A172 (cell line): ENCODE measurements around the gene PCNX1. TPM values are rescaled to one million over a fixed set of nuclear protein-coding genes. Genes with fewer than 3 reads are reported as not detected.

Experiments used
- DNase-seq: peaks from one replicate; pipeline ENCODE4 v3.0.0-alpha.2; 2015; ENCODE audit warnings: low spot score
- total RNA-seq: library from RNA; depleted of rRNA; stranded (reverse); fragments of >200 nt; shearing (Covaris generic); gene quantifications from 2 replicates; pipeline ENCODE4 v1.2.3, GENCODE V29; 2014

The PCNX1 gene
- total RNA-seq, 1 experiment from 2014 or later = 11.8 TPM

DNA sequence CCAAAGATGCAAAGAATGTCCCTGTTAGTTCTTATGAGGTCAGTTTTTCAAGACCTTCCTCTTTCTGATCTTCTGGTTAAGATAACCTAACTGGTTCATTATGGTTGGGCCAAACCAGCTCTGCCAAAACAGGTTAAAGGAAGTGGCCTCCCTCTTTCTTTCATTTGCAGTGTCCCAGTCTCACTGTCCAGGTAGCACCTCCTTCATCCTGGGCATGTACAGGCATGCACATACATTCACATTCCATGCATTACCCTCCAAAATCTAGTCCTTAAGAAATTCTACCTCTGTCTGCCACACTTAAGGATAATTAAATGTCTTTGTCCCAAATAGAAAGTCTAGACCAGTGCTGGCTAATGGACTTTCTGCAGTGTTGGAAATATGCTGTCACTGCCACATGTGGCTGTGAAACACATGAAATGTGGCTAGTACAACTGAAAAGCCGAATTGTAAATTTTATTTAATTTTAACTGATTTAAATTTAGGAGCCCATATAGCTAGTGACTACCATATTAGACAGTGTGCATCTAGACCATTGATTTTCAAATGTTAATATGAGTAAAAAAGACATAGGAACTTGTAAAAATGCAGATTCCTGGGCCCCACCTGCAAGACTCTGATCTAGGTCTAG is 169.3 kb downstream of the PCNX1 start:
- no peak for DNase-seq

DNA sequence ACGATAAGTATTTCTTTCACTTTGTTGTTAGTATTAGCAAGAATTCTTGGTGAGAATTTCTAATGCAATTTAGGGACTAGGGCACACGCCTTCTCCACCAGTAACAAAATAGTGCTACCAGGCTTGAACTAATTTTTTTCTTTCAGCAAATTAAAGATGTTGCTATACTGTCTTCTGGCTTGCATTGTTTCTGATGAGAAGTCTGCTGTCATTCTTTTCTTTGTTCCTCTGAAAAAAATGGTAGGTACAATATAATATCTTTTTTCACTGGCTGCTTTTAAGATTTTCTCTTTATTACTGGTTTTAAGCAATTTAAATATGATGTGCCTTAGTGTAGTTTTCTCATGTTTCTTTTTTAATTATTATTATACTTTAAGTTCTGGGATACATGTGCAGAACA is 171.2 kb downstream of the PCNX1 start:
- DNase-seq = no peak

DNA sequence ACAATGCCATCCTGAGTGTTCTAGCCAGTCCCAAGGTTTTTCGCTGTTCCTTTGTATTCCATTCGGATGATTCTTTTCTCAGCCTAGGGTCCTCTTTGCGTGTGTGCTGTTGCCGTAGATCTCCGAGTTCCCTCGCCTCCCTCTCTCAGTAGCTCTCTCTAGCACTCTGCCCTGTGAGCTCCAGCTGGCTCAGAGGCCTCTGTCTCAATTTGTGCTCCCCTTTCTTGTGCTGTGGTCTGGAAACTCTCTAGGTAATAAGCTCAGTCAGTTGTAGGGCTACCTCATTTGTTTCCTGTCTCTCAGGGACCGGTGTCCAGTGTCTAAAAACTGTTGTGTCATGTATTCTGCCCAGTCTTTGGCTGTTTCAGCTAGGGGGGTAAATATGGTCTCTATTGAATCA is 179.3 kb downstream of the PCNX1 start:
- no peak for DNase-seq

DNA sequence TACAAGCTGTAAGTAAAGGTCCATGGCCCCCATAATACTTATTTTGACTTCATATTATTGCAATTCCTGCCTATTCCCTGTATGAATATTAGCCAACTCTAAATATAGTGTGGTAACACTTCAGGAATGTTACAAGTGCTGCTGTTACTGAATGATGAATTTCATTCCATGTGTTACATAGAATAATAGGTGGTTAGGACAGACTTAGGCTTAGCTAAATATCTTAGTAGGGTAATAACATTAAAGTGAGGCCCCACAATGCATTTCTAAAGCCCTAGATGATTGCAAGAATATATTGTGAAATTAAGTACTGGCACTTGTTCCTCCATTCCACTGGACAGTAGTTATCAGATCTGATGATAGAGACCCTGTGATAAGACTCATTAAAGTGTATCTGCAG is 182.7 kb downstream of the PCNX1 start:
- no peak for DNase-seq

- no peak for DNase-seq
Measured at GRCh38 chr14:71094722-71095121, 187.5 kb downstream of the PCNX1 start.

DNA sequence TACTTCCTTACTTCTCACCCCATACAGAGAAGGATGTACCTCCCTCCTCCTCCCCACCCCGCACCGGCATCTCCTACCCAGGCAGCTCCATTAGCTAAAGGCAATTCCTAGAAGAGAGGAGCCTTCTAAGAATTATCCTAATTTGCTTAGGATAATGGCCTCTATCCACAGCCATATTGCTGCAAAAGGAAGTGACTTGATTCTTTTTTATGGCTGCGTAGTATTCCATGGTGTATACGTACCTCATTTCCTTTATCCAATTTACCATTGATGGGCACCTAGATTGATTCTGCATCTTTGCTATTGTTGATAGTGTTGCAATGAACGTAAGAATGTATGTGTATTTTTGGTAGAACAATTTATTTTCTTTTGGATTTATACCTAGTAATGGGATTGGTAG is 189.7 kb downstream of the PCNX1 start:
- no peak for DNase-seq

DNA sequence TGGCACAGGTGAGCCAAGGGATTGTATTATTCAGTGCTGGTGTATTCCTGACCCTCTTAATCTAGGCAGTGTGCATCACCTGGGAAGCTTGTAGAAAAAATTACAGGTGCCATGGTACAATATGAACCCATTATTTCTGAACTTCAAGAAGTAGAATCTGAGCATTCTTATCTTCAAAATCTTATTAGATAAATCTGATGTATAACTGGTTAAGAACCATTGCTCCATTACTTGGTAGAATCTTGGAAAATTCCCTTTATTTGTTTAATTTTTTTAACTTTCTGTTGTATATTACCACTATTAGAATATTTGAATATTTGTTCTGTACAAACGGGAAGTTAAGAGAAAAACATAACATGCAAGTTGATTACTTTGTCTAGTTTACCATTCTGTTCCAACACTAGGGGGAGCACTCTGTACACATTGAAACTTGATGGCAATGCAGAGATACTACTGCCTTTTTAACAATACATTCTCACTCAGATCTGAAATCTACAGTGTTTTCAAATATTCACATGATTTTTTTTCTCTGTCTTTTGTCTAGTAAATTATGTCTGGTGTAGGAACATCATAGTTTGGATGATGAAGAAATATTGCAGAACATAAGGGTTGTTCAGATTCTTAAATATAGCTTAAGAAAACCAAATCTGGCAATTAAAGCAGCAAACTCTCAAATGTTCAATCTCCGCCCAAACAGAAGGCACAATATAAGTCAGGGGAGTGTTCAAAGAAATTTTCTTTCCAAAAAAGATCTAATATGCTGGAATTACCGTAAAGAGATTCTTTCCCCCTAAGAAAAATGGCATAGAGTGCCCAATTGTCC is 196.6 kb downstream of the PCNX1 start:
- DNase-seq = peak; percentile 43

DNA sequence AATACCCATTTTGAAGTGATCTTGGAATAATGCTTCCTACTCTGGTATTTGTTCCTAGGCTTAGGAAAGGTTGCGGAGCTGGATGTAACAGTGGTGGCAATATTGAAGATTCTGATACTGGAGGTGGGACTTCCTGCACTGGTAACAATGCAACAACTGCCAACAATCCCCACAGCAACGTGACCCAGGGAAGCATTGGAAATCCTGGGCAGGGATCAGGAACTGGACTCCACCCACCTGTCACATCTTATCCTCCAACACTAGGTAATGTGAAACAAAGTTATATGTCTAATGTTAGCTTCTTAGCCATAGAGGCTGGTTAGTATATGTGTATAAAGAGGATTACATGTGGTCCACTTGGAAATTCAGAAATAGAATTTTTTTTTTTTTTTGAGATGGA is 197.9 kb downstream of the PCNX1 start:
- no peak for DNase-seq

DNA sequence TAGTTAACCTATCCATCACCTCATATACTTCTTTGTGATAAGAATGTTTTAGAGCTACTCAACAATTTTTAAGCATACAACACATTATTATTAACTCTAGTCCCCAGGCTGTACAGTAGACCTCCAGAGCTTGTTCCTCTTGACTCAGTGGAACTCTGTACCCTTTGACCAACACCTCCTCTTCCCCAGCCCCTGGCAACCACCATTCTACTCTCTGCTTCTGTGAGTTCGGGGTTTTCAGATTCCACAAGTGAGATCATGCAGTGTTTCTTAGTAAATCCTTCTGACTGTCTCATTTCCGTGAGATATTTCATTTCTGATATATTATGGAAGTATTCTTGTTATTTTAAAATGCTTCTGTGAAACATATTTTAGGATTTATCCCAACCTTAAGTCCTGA is 200.7 kb downstream of the PCNX1 start:
- no peak for DNase-seq

DNA sequence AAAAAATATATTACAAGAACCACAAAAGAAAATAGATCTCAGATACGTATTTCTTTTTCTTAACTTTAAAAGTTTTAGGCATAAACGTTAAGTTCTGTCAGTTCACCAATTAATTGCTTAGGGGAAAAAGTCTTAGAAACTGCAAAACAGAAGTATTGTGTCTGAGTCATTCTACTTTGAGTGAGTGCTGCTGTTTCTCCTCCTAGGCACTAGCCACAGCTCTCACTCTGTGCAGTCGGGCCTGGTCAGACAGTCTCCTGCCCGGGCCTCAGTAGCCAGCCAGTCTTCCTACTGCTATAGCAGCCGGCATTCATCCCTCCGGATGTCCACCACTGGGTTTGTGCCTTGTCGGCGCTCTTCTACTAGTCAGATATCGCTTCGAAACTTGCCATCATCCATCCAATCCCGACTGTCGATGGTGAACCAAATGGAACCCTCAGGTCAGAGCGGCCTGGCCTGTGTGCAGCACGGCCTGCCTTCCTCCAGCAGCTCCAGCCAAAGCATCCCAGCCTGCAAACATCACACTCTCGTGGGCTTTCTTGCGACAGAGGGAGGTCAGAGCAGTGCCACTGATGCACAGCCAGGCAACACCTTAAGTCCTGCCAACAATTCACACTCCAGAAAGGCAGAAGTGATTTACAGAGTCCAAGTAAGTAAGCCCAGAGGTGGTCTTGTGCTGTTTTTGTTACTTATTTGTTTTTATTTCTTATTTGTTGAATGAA is 201.3 kb downstream of the PCNX1 start:
- DNase-seq = no peak

DNA sequence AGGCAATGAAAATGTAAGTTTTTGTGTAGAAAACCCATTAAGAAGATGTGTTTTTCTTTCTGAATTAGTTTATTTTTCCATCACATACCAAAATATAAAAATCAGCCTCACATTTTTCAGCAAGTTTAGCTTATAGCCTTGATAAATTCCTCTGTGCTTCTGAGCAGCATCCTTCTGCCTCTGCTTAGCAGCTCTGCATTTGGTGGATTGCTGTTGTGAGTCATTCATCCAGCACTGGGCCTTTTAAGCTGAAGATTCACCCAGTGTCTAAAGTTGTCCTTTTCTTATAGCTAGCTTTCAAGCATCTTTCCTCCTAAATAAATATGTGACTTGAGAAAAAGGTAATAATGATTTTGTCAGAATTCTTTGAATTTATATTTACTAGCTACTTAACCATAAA is 206.1 kb downstream of the PCNX1 start:
- no peak for DNase-seq

- no peak for DNase-seq
Measured at GRCh38 chr14:71114565-71114964, 207.3 kb downstream of the PCNX1 start.

GRCh38 chr14:71115306-71115705 is 208.0 kb downstream of the PCNX1 start:
- DNase-seq = no peak

DNA sequence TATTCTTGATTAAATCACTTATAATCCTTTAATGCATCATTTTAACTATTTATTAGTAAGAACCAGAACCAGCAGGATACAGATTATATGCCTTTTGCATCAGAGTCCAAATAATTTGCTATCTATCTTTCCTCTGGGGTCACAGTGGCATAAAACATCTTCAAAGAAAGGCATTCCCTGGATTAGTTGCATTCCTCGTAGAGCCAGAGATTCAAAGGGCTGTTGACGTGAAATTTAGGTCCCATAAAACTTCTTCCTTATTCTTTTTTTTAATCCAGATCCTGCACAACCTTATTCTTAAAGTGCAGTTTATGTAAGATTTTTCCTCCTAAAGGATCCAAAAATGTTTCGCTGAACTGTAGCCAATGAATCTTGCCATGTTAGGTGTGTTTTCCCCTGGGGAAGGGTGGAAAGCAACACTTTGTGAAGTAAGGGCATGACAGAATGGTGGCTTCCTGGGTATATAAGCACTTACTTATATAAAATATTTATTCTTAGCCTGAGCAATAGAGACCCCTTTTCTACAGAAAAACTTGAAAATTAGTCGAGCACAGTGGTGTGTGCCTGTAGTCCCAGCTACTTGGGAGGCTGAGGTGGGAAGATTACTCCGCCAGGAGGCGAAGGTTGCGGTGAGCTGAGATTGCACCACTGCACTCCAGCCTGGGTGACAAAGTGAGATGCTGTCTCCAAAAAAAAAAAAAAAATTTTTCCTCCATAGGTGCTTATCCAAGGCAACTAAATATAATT is 208.7 kb downstream of the PCNX1 start:
- DNase-seq = no peak

DNA sequence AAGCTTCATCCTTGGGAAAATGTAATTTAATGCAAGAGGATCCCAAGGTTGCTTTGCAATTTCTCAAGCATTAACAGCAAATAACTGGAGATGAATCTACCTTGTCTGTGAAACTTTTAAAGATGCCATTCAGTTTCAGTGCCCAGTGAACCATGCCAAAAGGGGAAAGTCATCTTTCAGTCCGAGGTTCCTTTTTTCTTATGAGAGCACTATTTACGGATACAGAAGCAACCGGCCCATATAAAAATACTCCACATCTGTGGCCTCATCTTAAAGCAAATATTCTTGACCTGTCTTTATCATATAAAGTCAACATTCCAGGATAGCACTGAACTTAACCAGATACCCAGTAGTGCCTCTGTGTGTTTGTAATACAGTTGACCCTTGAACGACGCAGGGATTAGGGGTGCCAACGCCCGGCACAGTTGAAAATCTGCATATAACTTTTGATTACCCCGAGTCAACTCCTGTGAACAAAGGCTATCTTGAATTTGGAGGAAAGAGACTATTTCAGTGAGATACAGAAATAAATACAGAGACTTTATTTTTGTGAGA is 209.4 kb downstream of the PCNX1 start:
- DNase-seq = no peak

- DNase-seq = peak; percentile 79
Measured at GRCh38 chr14:71117839-71118743, 210.8 kb downstream of the PCNX1 start.

GRCh38 chr14:71119075-71119474 is 211.8 kb downstream of the PCNX1 start:
- DNase-seq = peak; percentile 13

- DNase-seq = no peak
Measured at GRCh38 chr14:71119832-71120231, 212.6 kb downstream of the PCNX1 start.

DNA sequence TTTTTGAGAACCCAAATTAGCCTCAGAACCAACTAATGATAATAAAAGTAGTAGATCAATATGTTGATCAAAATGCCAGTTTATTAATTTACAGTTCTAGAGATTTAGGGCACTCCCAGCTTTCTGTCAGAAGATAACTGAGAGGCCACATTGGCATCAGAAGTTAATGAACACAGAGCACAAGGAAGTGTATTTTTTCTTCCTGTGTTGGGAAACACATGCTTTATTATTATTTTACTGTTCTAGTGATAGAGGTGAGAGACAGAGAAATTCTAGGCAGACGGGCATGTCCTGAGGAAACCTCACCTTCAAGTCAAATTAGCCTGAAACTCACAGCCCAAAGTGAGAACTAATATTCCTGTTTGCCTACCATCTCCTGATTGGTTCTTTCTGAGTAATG is 213.7 kb downstream of the PCNX1 start:
- DNase-seq = no peak

GRCh38 chr14:71121711-71122110 is 214.5 kb downstream of the PCNX1 start:
- no peak for DNase-seq
